HL-60 (cell line): ENCODE results near the gene BAG5.

Experiments
- DNase-seq, 2 experiments: peaks; one replicate each; pipeline ENCODE4 v3.0.0-alpha.2; 2010 to 2020; ENCODE audit warnings: low read depth in 1 of 2, low spot score in 1 of 2
- H3K27ac ChIP-seq: fragments of 250-450 bp; sonication (Bioruptor Pico); replicated peaks from 2 replicates; pipeline ENCODE4 v1.5.1; 2020; ENCODE audit warnings: mild to moderate bottlenecking, moderate library complexity
- H3K27me3 ChIP-seq: fragments of 250-450 bp; sonication (Bioruptor Pico); 2 replicates; pipeline ENCODE4 v1.5.1; 2021; ENCODE audit warnings: mild to moderate bottlenecking, moderate library complexity; ENCODE audit not compliant: insufficient read depth, poor library complexity, severe bottlenecking
- H3K4me3 ChIP-seq: replicated peaks from 2 replicates; pipeline ENCODE4 v1.5.1; 2011; ENCODE audit warnings: mild to moderate bottlenecking, control low read depth, low read length; ENCODE audit not compliant: insufficient read depth
- GABPA ChIP-seq: IDR thresholded peaks from 2 replicates; pipeline ENCODE4 v1.6.1; 2012; ENCODE audit warnings: low read depth
- POLR2AphosphoS5 ChIP-seq: IDR thresholded peaks from 2 replicates; pipeline ENCODE4 v1.6.1; 2012; ENCODE audit warnings: low read depth
- REST ChIP-seq: IDR thresholded peaks from 2 replicates; pipeline ENCODE4 v1.6.1; 2012; ENCODE audit warnings: low read depth; ENCODE audit not compliant: insufficient replicate concordance
- SPI1 ChIP-seq: IDR thresholded peaks from 2 replicates; pipeline ENCODE4 v1.6.1; 2012; ENCODE audit warnings: low read depth, mild to moderate bottlenecking, borderline replicate concordance
- TF ChIP-seq, protein P1 (sequence below): IDR thresholded peaks from one replicate; pipeline ENCODE4 v1.5.1; 2011; ENCODE audit warnings: low read length, control low read depth, inconsistent platforms; ENCODE audit not compliant: insufficient read depth

BAG5 gene

DNA sequence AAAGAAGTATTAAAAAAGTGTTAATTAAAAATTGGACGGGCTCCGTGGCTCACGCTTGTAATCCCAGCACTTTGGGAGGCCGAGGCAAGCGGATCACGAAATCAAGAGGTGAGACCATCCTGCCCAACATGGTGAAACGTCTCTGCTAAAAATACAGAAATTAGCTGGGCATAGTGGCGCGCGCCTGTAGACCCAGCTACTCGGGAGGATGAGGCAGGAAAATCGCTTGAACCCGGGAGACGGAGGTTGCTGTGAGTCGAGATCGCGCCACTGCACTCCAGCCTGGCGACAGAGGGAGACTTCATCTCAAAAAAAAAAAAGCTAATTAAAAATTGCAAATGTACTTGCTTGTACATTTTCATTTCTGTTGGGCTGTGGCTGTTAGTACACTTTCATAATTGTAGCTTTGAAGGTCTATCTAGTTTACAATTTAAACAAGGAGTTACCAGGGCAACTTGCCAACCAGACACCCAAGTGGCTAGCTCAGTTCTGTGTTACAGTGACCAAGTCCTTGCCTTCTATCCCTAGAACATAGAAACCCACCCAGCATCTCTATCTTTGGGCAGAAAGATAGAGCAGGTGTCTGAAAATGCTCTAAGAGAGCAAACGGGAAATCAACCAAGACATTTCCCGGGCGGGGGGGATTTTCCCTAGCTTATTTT lies 1.5 kb upstream of the BAG5 start:
- TF ChIP-seq GABPA, result no peak
- TF ChIP-seq POLR2AphosphoS5, result no peak
- TF ChIP-seq REST, result no peak
- TF ChIP-seq, protein P1, sequence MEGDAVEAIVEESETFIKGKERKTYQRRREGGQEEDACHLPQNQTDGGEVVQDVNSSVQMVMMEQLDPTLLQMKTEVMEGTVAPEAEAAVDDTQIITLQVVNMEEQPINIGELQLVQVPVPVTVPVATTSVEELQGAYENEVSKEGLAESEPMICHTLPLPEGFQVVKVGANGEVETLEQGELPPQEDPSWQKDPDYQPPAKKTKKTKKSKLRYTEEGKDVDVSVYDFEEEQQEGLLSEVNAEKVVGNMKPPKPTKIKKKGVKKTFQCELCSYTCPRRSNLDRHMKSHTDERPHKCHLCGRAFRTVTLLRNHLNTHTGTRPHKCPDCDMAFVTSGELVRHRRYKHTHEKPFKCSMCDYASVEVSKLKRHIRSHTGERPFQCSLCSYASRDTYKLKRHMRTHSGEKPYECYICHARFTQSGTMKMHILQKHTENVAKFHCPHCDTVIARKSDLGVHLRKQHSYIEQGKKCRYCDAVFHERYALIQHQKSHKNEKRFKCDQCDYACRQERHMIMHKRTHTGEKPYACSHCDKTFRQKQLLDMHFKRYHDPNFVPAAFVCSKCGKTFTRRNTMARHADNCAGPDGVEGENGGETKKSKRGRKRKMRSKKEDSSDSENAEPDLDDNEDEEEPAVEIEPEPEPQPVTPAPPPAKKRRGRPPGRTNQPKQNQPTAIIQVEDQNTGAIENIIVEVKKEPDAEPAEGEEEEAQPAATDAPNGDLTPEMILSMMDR, result no peak
- no peak for TF ChIP-seq SPI1
- Histone ChIP-seq H3K4me3 (peak overlapping the region; percentile 99), H3K27me3 (no peaks in the 10 kb centered on the region), H3K27ac (peak overlapping the region; percentile 81)
- DNase-seq, result no peak

GRCh38 chr14:103563226-103563620 lies 766 bp upstream of the BAG5 start:
- no peak for DNase-seq
- peak overlapping the region; percentile 81 for H3K27ac ChIP-seq
- TF ChIP-seq POLR2AphosphoS5 (no peak), REST (no peak), SPI1 (no peak)
- H3K4me3 ChIP-seq, result peak overlapping the region; percentile 99
- H3K27me3 ChIP-seq, result no peaks in the 10 kb centered on the region

GRCh38 chr14:103562179-103562428 lies 353 bp downstream of the BAG5 start:
- TF ChIP-seq SPI1, result no peak
- TF ChIP-seq POLR2AphosphoS5, result no peak
- TF ChIP-seq GABPA, result no peak
- TF ChIP-seq, protein P1, result no peak
- no peak for TF ChIP-seq REST
- no peak for DNase-seq
- H3K27me3 ChIP-seq, result no peaks in the 10 kb centered on the region
- H3K4me3 ChIP-seq, result peak overlapping the region; percentile 99
- peak overlapping the region; percentile 83 for H3K27ac ChIP-seq
